T-helper 2 cell treated with Interferon-gamma antibody and Interleukin-4, amounts not matched to agents 5 μg/mL and 100 μg/mL, for 36 hours (primary cell): ENCODE measurements around the gene PTPRD.

ENCODE experiments used
- DNase-seq: peaks from one replicate; pipeline ENCODE4 v3.0.0; 2021; ENCODE audit warnings: low spot score
- H3K27ac Mint-ChIP-seq: one replicate; pipeline ENCODE4 v1.8.0; 2021; ENCODE audit warnings: mild to moderate bottlenecking, mixed read lengths
- H3K27me3 Mint-ChIP-seq: one replicate; pipeline ENCODE4 v1.8.0; 2021; ENCODE audit warnings: low read depth, mixed read lengths
- H3K36me3 Mint-ChIP-seq: one replicate; pipeline ENCODE4 v1.8.0; 2021; ENCODE audit warnings: low read depth, mixed read lengths
- H3K4me1 Mint-ChIP-seq: one replicate; pipeline ENCODE4 v1.8.0; 2021; ENCODE audit warnings: low read depth, mixed read lengths
- H3K4me3 Mint-ChIP-seq: one replicate; pipeline ENCODE4 v1.8.0; 2022; ENCODE audit warnings: mild to moderate bottlenecking, moderate library complexity, mixed read lengths
- H3K9me3 Mint-ChIP-seq: one replicate; pipeline ENCODE4 v1.8.0; 2021; ENCODE audit warnings: mixed read lengths

The PTPRD gene

GRCh38 chr9:8659108-8659507, 1953.7 kb downstream of the PTPRD start:
- Mint-ChIP-seq H3K36me3 (no peaks in the 10 kb centered on the region), H3K27ac (no peak overlapping the region), H3K4me3 (no peak overlapping the region), H3K9me3 (no peaks in the 10 kb centered on the region), H3K27me3 (no peaks in the 10 kb centered on the region), H3K4me1 (no peaks in the 10 kb centered on the region)
- DNase-seq: no peak

GRCh38 chr9:8655071-8655470, 1957.7 kb downstream of the PTPRD start:
- DNase-seq: no peak
- Mint-ChIP-seq H3K4me1 (no peaks in the 10 kb centered on the region), H3K27ac (no peak overlapping the region), H3K27me3 (no peaks in the 10 kb centered on the region), H3K4me3 (no peak overlapping the region), H3K9me3 (no peaks in the 10 kb centered on the region), H3K36me3 (no peaks in the 10 kb centered on the region)

- no peaks in the 10 kb centered on the region for H3K27me3 Mint-ChIP-seq
- H3K4me3 Mint-ChIP-seq: no peak overlapping the region
- H3K27ac Mint-ChIP-seq: no peak overlapping the region
- H3K4me1 Mint-ChIP-seq: no peaks in the 10 kb centered on the region
- no peaks in the 10 kb centered on the region for H3K36me3 Mint-ChIP-seq
- no peaks in the 10 kb centered on the region for H3K9me3 Mint-ChIP-seq
- DNase-seq: no peak
These were observed 1958.9 kb downstream of the PTPRD start for GRCh38 chr9:8653855-8654254.

GRCh38 chr9:8653111-8653510, 1959.7 kb downstream of the PTPRD start:
- Mint-ChIP-seq H3K4me3 (no peak overlapping the region), H3K36me3 (no peaks in the 10 kb centered on the region), H3K4me1 (no peaks in the 10 kb centered on the region), H3K27ac (no peak overlapping the region), H3K27me3 (no peaks in the 10 kb centered on the region), H3K9me3 (no peaks in the 10 kb centered on the region)
- DNase-seq: no peak

- Mint-ChIP-seq H3K9me3 (no peaks in the 10 kb centered on the region), H3K27ac (no peak overlapping the region), H3K27me3 (no peaks in the 10 kb centered on the region), H3K36me3 (no peaks in the 10 kb centered on the region), H3K4me3 (no peak overlapping the region), H3K4me1 (no peaks in the 10 kb centered on the region)
- no peak for DNase-seq
These were observed 1960.5 kb downstream of the PTPRD start for GRCh38 chr9:8652255-8652654.

- H3K9me3 Mint-ChIP-seq: no peaks in the 10 kb centered on the region
- H3K27ac Mint-ChIP-seq: no peak overlapping the region
- H3K36me3 Mint-ChIP-seq: no peaks in the 10 kb centered on the region
- no peaks in the 10 kb centered on the region for H3K4me1 Mint-ChIP-seq
- DNase-seq: no peak
- no peak overlapping the region for H3K4me3 Mint-ChIP-seq
- H3K27me3 Mint-ChIP-seq: no peaks in the 10 kb centered on the region
These were observed 1961.0 kb downstream of the PTPRD start for GRCh38 chr9:8651846-8652215.

- Mint-ChIP-seq H3K27me3 (no peaks in the 10 kb centered on the region), H3K4me1 (no peaks in the 10 kb centered on the region), H3K27ac (no peak overlapping the region), H3K4me3 (no peak overlapping the region), H3K9me3 (no peaks in the 10 kb centered on the region), H3K36me3 (no peaks in the 10 kb centered on the region)
- DNase-seq: no peak
These were observed 1961.5 kb downstream of the PTPRD start for GRCh38 chr9:8651070-8651845.

GRCh38 chr9:8649807-8650206, 1963.0 kb downstream of the PTPRD start:
- Mint-ChIP-seq H3K27ac (no peak overlapping the region), H3K4me3 (no peak overlapping the region), H3K4me1 (no peaks in the 10 kb centered on the region), H3K27me3 (no peaks in the 10 kb centered on the region), H3K36me3 (no peaks in the 10 kb centered on the region), H3K9me3 (no peaks in the 10 kb centered on the region)
- no peak for DNase-seq

- H3K4me3 Mint-ChIP-seq: no peak overlapping the region
- no peak for DNase-seq
- H3K27me3 Mint-ChIP-seq: no peaks in the 10 kb centered on the region
- H3K27ac Mint-ChIP-seq: no peak overlapping the region
- no peaks in the 10 kb centered on the region for H3K9me3 Mint-ChIP-seq
- H3K36me3 Mint-ChIP-seq: no peaks in the 10 kb centered on the region
- H3K4me1 Mint-ChIP-seq: no peaks in the 10 kb centered on the region
These were observed 1963.6 kb downstream of the PTPRD start for GRCh38 chr9:8649160-8649559.

- Mint-ChIP-seq H3K36me3 (no peaks in the 10 kb centered on the region), H3K27ac (no peak overlapping the region), H3K9me3 (no peaks in the 10 kb centered on the region), H3K4me1 (no peaks in the 10 kb centered on the region), H3K4me3 (no peak overlapping the region), H3K27me3 (no peaks in the 10 kb centered on the region)
- no peak for DNase-seq
These were observed 1964.4 kb downstream of the PTPRD start for GRCh38 chr9:8648271-8648845.

GRCh38 chr9:8647824-8648223, 1965.0 kb downstream of the PTPRD start:
- H3K4me3 Mint-ChIP-seq: no peak overlapping the region
- H3K27me3 Mint-ChIP-seq: no peaks in the 10 kb centered on the region

GRCh38 chr9:8644571-8644970, 1968.2 kb downstream of the PTPRD start:
- no peak for DNase-seq
- H3K27ac Mint-ChIP-seq: no peak overlapping the region
- H3K4me1 Mint-ChIP-seq: no peaks in the 10 kb centered on the region
- no peaks in the 10 kb centered on the region for H3K9me3 Mint-ChIP-seq
- H3K27me3 Mint-ChIP-seq: no peaks in the 10 kb centered on the region
- H3K36me3 Mint-ChIP-seq: no peaks in the 10 kb centered on the region
- no peak overlapping the region for H3K4me3 Mint-ChIP-seq

More at GRCh38 chr9:8647824-8648223, 1965.0 kb downstream of the PTPRD start:
- no peak overlapping the region for H3K27ac Mint-ChIP-seq
- DNase-seq: no peak
- no peaks in the 10 kb centered on the region for H3K36me3 Mint-ChIP-seq
- no peaks in the 10 kb centered on the region for H3K4me1 Mint-ChIP-seq
- no peaks in the 10 kb centered on the region for H3K9me3 Mint-ChIP-seq

GRCh38 chr9:8643896-8644295, 1968.9 kb downstream of the PTPRD start:
- Mint-ChIP-seq H3K9me3 (no peaks in the 10 kb centered on the region), H3K27ac (no peak overlapping the region)

GRCh38 chr9:8643464-8643863, 1969.3 kb downstream of the PTPRD start:
- H3K36me3 Mint-ChIP-seq: no peaks in the 10 kb centered on the region
- no peak overlapping the region for H3K4me3 Mint-ChIP-seq
- no peak for DNase-seq
- H3K9me3 Mint-ChIP-seq: no peaks in the 10 kb centered on the region
- no peaks in the 10 kb centered on the region for H3K27me3 Mint-ChIP-seq
- no peaks in the 10 kb centered on the region for H3K4me1 Mint-ChIP-seq
- H3K27ac Mint-ChIP-seq: no peak overlapping the region

More at GRCh38 chr9:8643896-8644295, 1968.9 kb downstream of the PTPRD start:
- DNase-seq: no peak
- no peaks in the 10 kb centered on the region for H3K4me1 Mint-ChIP-seq
- H3K27me3 Mint-ChIP-seq: no peaks in the 10 kb centered on the region
- H3K4me3 Mint-ChIP-seq: no peak overlapping the region
- H3K36me3 Mint-ChIP-seq: no peaks in the 10 kb centered on the region

GRCh38 chr9:8640761-8641160, 1972.0 kb downstream of the PTPRD start:
- DNase-seq: no peak
- Mint-ChIP-seq H3K36me3 (no peaks in the 10 kb centered on the region), H3K27me3 (no peaks in the 10 kb centered on the region), H3K4me3 (no peak overlapping the region), H3K27ac (no peak overlapping the region), H3K9me3 (no peaks in the 10 kb centered on the region), H3K4me1 (no peaks in the 10 kb centered on the region)
